Retinal pigment epithelial cell (primary cell): ENCODE measurements around the gene MPV17L.
"Not testable (repeated sequence)": the region's sequence is repeated elsewhere in the genome, so short reads cannot be mapped to it uniquely, and the experiment has no call there.

Experiments
- DNase-seq: peaks from one replicate; pipeline ENCODE4 v3.0.0-alpha.2; 2010; ENCODE audit warnings: low read depth
- H3K4me3 ChIP-seq: 2 replicates; pipeline ENCODE4 v1.5.1; 2011; ENCODE audit warnings: mild to moderate bottlenecking, low read length, control low read depth, moderate library complexity
- TF ChIP-seq, protein P1 (sequence below): conservative IDR thresholded peaks from 2 replicates; pipeline ENCODE4 v1.5.1; 2011; ENCODE audit warnings: low read depth, low read length, control low read depth, inconsistent platforms

The MPV17L gene

DNA sequence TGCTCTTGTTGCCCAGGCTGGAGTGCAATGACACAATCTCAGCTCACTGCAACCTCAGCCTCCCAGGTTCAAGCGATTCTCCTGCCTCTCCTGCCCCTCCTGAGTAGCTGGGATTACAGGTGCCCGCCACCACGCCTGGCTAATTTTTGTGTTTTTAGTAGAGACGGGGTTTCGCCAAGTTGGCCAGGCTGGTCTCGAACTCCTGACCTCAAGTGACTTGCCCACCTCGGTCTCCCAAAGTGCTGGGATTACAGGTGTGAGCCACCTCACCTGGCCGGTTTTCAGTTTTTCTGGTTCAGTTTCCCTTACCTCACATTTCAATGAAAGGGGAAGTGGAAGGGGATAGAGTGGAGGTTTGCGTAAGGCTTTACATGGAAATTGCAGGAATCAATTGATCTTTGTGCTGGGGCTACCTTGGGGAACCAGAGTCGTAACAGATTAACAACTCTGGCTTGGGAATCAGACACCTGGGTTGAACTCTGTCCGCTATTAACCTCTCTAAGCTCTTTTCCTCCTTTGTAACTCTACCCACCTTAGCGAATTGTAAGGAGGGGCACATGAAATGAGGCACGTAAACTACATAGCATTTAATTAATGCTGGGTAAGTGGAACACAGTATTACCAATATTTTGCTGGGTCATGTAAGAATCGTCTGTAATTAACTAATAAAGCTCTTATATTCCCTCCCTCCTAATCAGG is 3.2 kb downstream of the MPV17L start:
- TF ChIP-seq, protein P1, sequence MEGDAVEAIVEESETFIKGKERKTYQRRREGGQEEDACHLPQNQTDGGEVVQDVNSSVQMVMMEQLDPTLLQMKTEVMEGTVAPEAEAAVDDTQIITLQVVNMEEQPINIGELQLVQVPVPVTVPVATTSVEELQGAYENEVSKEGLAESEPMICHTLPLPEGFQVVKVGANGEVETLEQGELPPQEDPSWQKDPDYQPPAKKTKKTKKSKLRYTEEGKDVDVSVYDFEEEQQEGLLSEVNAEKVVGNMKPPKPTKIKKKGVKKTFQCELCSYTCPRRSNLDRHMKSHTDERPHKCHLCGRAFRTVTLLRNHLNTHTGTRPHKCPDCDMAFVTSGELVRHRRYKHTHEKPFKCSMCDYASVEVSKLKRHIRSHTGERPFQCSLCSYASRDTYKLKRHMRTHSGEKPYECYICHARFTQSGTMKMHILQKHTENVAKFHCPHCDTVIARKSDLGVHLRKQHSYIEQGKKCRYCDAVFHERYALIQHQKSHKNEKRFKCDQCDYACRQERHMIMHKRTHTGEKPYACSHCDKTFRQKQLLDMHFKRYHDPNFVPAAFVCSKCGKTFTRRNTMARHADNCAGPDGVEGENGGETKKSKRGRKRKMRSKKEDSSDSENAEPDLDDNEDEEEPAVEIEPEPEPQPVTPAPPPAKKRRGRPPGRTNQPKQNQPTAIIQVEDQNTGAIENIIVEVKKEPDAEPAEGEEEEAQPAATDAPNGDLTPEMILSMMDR: no peak
- no peak overlapping the region for H3K4me3 ChIP-seq
- no peak for DNase-seq

DNA sequence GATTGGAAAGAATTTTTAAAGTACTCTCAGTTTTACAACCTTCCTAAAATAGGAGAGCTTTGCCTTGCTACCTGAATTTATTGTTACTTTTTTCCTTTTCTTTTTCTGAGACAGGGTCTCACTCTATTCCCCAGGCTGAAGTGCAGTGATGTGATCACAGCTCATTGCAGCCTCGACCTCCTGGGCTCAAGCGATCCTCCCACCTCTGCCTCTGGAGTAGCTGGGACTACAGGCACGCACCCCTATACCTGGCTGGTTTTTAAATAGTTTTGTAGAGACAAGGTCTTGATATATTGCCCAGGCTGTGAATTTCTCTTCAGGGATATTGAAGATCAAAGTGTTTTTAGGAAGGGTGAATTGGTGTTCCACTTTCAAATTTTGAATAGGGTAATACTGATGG is 3.8 kb downstream of the MPV17L start:
- DNase-seq: no peak
- TF ChIP-seq, protein P1: no peak
- H3K4me3 ChIP-seq: no peak overlapping the region

DNA sequence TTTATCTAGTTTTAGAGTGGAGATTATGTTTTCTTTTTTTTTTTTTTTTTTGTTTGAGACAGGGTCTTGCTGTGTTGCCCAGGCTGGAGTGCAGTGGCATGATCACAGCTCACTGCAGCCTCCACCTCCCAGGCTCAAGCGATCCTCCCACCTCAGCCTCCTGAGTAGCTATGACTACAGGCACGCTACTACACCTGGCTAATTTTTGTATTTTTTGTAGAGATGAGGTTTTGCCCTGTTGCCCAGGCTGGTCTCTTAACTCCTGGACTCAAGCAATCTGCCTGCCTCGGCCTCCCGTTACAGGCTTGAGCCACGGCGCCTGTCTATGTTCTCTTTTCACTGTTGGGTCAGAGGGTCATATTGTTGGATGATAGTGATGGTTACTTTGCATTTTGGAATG is 4.8 kb downstream of the MPV17L start:
- DNase-seq, H3K4me3 ChIP-seq: not testable (repeated sequence)

DNA sequence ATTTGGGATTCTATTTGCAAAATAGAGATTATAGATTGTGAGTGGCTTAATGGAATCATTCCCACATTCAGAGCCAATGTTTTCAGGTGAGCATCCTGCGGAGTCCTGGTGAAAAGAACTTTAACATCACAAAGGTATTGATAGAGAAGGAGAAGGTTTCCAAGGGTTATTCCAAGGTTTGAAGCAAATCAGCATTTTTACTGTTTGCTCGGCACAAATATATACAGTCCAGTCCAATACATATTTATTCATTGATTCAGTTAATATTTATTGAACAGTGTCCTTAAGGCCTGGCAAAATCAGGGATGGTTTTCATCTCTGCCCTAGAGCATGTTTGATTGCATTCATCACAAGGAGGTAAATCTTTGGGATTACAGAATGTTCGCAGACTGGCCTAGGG is 6.4 kb downstream of the MPV17L start:
- DNase-seq: no peak
- no peak overlapping the region for H3K4me3 ChIP-seq
- TF ChIP-seq, protein P1: no peak

DNA sequence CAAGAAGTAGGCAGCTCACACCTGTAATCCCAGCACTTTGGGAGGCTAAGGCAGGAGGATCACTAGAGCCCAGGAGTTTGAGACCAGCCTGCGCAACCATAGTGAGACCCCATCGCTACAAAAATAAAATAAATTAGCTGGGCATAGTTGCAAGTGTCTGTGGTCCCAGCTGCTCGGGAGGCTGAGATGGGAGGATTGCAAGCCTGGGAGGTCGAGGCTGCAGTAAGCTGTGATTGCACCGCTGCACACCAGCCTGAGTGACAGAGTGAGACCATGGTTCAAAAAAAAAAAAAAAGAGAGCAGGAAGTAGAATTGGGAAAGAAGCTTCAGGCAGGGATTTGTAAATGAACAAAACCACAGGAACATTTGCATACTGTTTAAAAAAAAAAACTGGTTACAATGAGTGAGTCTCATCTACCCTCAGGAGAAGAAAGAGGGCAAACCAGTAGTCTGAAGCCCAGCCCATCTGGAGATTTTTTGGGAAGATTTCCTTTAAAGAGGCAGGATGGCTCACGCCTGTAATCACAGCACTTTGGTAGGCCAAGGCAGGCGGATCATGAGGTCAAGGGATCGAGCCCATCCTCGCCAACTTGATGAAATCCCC is 7.9 kb downstream of the MPV17L start:
- TF ChIP-seq, protein P1: no peak
- no peak overlapping the region for H3K4me3 ChIP-seq
- no peak for DNase-seq

DNA sequence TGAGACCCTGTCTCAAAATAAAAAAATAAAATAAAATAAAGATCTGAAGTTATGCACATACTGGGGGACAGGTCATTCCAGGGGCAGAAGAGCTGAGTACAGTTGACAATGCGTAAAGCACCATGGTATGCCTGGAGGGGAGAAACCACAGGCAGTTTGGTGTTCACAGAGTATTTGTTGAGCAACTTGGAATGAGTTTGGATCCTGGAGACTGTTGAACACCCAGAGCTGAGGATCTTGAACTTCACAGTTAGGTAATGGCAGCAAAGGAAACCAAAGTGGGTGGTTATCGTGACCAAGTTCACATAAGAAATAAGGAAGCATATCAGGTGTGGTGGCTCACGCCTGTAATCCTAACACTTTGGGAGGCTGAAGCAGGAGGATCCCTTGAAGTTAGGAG is 8.5 kb downstream of the MPV17L start:
- not testable (repeated sequence) for DNase-seq, H3K4me3 ChIP-seq

DNA sequence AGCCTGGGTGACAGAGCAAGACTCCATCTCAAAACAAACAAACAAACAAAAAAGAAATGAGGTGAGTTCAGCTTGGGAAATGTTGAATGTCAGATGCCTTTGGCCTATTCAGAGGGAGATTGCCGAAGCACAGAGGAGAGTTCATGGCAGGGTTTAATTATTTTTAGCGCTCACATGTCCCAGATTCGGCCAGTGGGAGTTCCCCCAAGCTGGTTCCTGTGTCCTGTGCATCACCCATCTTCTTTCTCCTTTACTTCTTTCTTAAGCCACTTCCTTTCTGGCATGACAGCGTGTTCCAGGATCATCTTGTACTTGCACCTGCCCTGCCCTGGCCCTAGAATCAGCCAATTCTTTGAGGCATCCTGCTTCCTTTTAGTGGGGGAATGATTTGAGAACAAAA is 9.2 kb downstream of the MPV17L start:
- H3K4me3 ChIP-seq: no peak overlapping the region
- TF ChIP-seq, protein P1: no peak
- no peak for DNase-seq

DNA sequence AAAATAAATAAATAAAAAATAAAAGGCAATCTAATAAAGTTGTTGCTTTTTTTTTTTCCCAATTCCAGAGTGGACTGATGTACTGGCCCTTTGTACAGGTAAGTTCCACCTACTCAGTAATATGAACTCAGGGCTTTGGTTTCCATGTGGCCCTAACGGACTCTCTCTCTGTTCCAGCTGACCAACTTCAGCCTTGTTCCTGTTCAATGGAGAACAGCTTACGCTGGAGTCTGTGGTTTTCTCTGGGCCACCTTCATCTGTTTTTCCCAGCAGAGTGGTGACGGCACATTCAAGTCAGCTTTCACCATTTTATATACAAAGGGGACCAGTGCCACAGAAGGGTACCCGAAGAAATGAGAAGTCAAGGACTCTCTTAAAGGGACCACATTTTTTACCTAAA is 12.2 kb downstream of the MPV17L start:
- H3K4me3 ChIP-seq, DNase-seq: not testable (repeated sequence)

DNA sequence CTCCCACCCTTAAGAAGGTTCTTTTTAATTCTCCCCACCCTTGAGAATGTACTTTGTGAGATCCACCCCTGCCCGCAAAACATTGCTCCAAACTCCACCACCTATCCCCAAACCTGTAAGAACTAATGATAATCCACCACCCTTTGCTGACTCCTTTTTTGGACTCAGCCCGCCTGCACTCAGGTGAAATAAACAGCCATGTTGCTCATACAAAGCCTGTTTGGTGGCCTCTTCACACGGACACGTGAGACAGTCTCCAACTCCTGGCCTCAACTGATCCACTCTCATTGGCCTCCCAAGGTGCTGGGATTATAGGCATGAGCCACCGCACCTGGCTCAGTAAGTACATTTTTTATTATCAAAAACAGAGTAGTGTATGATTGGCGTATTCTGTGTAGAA is 13.9 kb downstream of the MPV17L start:
- not testable (repeated sequence) for DNase-seq, H3K4me3 ChIP-seq
